Liver (tissue), 9 donors: ENCODE data around the gene MTA3. TPM values are rescaled to one million over a fixed set of nuclear protein-coding genes. Genes with fewer than 3 reads are reported as not detected.
A peak's percentile ranks its signal among the peaks of the same experiment; 100 is the strongest.

Experiments
- DNase-seq: peaks from one replicate; pipeline ENCODE4 v3.0.0-alpha.2; 2017; ENCODE audit warnings: low spot score
- H3K27ac ChIP-seq, 2 donors: one replicate each; pipeline ENCODE4 v1.7.0; 2013; ENCODE audit warnings: inconsistent platforms in 2 of 2, low read length in 2 of 2, control low read depth in 1 of 2, low read depth in 1 of 2, mild to moderate bottlenecking in 1 of 2
- H3K27me3 ChIP-seq, 4 donors: one replicate each; pipeline versions ENCODE4 v1.6.1 to v1.7.0; 2013; ENCODE audit warnings: low read length in 3 of 4, inconsistent platforms in 1 of 4, mild to moderate bottlenecking in 1 of 4, moderate library complexity in 1 of 4; ENCODE audit not compliant: control insufficient read depth in 4 of 4, insufficient read depth in 4 of 4
- H3K36me3 ChIP-seq, 4 donors: one replicate each; pipeline versions ENCODE4 v1.6.1 to v1.7.0; 2013; ENCODE audit warnings: low read length in 3 of 4, mild to moderate bottlenecking in 3 of 4, low read depth in 1 of 4, moderate library complexity in 1 of 4; ENCODE audit not compliant: control insufficient read depth in 4 of 4, insufficient read depth in 3 of 4
- H3K4me1 ChIP-seq, 4 donors: one replicate each; pipeline versions ENCODE4 v1.6.1 to v1.7.0; 2013; ENCODE audit warnings: low read length in 3 of 4, mild to moderate bottlenecking in 3 of 4, moderate library complexity in 1 of 4; ENCODE audit not compliant: control insufficient read depth in 4 of 4, insufficient read depth in 4 of 4
- H3K4me3 ChIP-seq, 3 donors: one replicate each; pipeline versions ENCODE4 v1.6.1 to v1.7.0; 2013; ENCODE audit warnings: low read length in 3 of 3, control low read depth in 1 of 3, low read depth in 1 of 3, mild to moderate bottlenecking in 1 of 3
- H3K9ac ChIP-seq, 2 donors: one replicate each; pipeline ENCODE4 v1.7.0; 2013; ENCODE audit warnings: low read length in 2 of 2, mild to moderate bottlenecking in 2 of 2, moderate library complexity in 2 of 2, control low read depth in 1 of 2, low read depth in 1 of 2
- H3K9me3 ChIP-seq, 4 donors: one replicate each; pipeline versions ENCODE4 v1.6.1 to v1.7.0; 2013; ENCODE audit warnings: low read length in 3 of 4; ENCODE audit not compliant: control insufficient read depth in 4 of 4
- CTCF ChIP-seq: fragments of 150-350 bp; IDR thresholded peaks from 2 replicates; pipeline ENCODE4 v1.5.1; 2017; ENCODE audit warnings: improper control_type of control experiment, low read depth, low read length; ENCODE audit not compliant: missing input control
- HNF4A ChIP-seq, 2 donors: conservative IDR thresholded peaks; 2 replicates each; pipeline ENCODE4 v1.6.1; 2016; ENCODE audit warnings: antibody characterized with exemption in 2 of 2, mild to moderate bottlenecking in 2 of 2
- HNF4G ChIP-seq: IDR thresholded peaks from 2 replicates; pipeline ENCODE4 v1.6.1; 2016; ENCODE audit warnings: antibody characterized with exemption
- RAD21 ChIP-seq, 2 donors: IDR thresholded peaks; 2 replicates each; pipeline ENCODE4 v1.6.1; 2016; ENCODE audit warnings: antibody characterized with exemption in 2 of 2, mild to moderate bottlenecking in 2 of 2
- REST ChIP-seq: IDR thresholded peaks from 2 replicates; pipeline ENCODE4 v1.6.1; 2016; ENCODE audit warnings: antibody characterized with exemption, mild to moderate bottlenecking
- RXRA ChIP-seq, 2 donors: IDR thresholded peaks; 2 replicates each; pipeline ENCODE4 v1.6.1; 2017 to 2018; ENCODE audit warnings: antibody characterized with exemption in 2 of 2, mild to moderate bottlenecking in 1 of 2
- YY1 ChIP-seq: IDR thresholded peaks from 2 replicates; pipeline ENCODE4 v1.6.1; 2016; ENCODE audit warnings: antibody characterized with exemption, mild to moderate bottlenecking
- ZBTB33 ChIP-seq: IDR thresholded peaks from 2 replicates; pipeline ENCODE4 v1.6.1; 2016; ENCODE audit warnings: antibody characterized with exemption
- WGBS: extraction: QIAGEN DNeasy Blood & Tissue Kit; methylation state at CpG from one replicate; pipeline ENCODE4 v1.1.7; 2013; 5-methylcytosine and 5-hydroxymethylcytosine counted together
- polyA plus RNA-seq, 2 donors: library from polyadenylated mRNA; stranded (reverse) in 1 of 2; unstranded in 1 of 2; fragments of 200-250 nt in 1 of 2; fragments of >200 nt in 1 of 2; fragmentation: Nextera tagmentation in 1 of 2; extraction: Ambion mirVana in 1 of 2; gene quantifications; one replicate each; pipeline versions ENCODE4 v1.2.1 to v1.2.3, GENCODE V29; 2013 to 2015
- total RNA-seq, 2 donors: library from RNA; depleted of rRNA; stranded (reverse); fragments of >200 nt; gene quantifications; one replicate each; pipeline ENCODE4 v1.2.3, GENCODE V29; 2014
- donor health status: healthy.
- donor health status: healthy.
- donor health status: healthy.
- donor health status: healthy.
- donor health status: healthy.

The MTA3 gene
- total and polyA plus RNA-seq, 4 donors, result 5.5 to 10.3 (median 6.8) TPM

GRCh38 chr2:42770288-42771131, 202.1 kb downstream of the MTA3 start:
- no peaks in the 10 kb centered on the region for H3K27me3 ChIP-seq

GRCh38 chr2:42771546-42772153, 203.2 kb downstream of the MTA3 start:
- H3K36me3 ChIP-seq, result peaks cover 2 to 14% (median 7%) of the 10 kb centered on the region in 4 donors
- H3K9ac ChIP-seq, result no peak overlapping the region
- no peak overlapping the region for H3K27ac ChIP-seq
- no peak overlapping the region for H3K4me3 ChIP-seq
- H3K27me3 ChIP-seq, result no peaks in the 10 kb centered on the region
- no peak for TF ChIP-seq REST
- TF ChIP-seq YY1, result no peak
- TF ChIP-seq HNF4G, result no peak
- no peak for TF ChIP-seq ZBTB33
- no peak for TF ChIP-seq RXRA (IDR thresholded peaks at IDR 0.05)
- DNase-seq, result no peak
- no peaks in the 10 kb centered on the region for H3K9me3 ChIP-seq
- peaks cover 0 to under 1% (median 0%) of the 10 kb centered on the region in 4 donors for H3K4me1 ChIP-seq
- WGBS, result 93% methylated on average over 5 of the region's 5 CpGs

More at GRCh38 chr2:42770288-42771131, 202.1 kb downstream of the MTA3 start:
- Histone ChIP-seq H3K9ac (no peak overlapping the region), H3K36me3 (peaks cover 2 to 14% (median 7%) of the 10 kb centered on the region in 4 donors), H3K4me3 (no peak overlapping the region), H3K4me1 (no peaks in the 10 kb centered on the region), H3K9me3 (no peaks in the 10 kb centered on the region), H3K27ac (no peak overlapping the region)
- peak; percentile 18 for TF ChIP-seq CTCF
- TF ChIP-seq RAD21 (IDR thresholded peaks at IDR 0.05), result peak in 1 of 2 donors; percentile 67
- TF ChIP-seq HNF4A (conservative IDR thresholded peaks at IDR 0.05), result no peak
- no peak for DNase-seq
- WGBS, result 87% methylated on average over 19 of the region's 19 CpGs
